GM21423 (cell line): ENCODE data around the gene NARS2.
"Not testable (repeated sequence)": the region's sequence is repeated elsewhere in the genome, so short reads cannot be mapped to it uniquely, and the experiment has no call there.

ENCODE experiments used
- ATAC-seq: cut with Tn5 transposase; IDR thresholded peaks from one replicate; pipeline ENCODE4 v1.9.1; 2021; ENCODE audit warnings: mild to moderate bottlenecking, moderate library complexity; ENCODE audit not compliant: unreplicated experiment

Gene NARS2, protein sequence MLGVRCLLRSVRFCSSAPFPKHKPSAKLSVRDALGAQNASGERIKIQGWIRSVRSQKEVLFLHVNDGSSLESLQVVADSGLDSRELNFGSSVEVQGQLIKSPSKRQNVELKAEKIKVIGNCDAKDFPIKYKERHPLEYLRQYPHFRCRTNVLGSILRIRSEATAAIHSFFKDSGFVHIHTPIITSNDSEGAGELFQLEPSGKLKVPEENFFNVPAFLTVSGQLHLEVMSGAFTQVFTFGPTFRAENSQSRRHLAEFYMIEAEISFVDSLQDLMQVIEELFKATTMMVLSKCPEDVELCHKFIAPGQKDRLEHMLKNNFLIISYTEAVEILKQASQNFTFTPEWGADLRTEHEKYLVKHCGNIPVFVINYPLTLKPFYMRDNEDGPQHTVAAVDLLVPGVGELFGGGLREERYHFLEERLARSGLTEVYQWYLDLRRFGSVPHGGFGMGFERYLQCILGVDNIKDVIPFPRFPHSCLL

DNA sequence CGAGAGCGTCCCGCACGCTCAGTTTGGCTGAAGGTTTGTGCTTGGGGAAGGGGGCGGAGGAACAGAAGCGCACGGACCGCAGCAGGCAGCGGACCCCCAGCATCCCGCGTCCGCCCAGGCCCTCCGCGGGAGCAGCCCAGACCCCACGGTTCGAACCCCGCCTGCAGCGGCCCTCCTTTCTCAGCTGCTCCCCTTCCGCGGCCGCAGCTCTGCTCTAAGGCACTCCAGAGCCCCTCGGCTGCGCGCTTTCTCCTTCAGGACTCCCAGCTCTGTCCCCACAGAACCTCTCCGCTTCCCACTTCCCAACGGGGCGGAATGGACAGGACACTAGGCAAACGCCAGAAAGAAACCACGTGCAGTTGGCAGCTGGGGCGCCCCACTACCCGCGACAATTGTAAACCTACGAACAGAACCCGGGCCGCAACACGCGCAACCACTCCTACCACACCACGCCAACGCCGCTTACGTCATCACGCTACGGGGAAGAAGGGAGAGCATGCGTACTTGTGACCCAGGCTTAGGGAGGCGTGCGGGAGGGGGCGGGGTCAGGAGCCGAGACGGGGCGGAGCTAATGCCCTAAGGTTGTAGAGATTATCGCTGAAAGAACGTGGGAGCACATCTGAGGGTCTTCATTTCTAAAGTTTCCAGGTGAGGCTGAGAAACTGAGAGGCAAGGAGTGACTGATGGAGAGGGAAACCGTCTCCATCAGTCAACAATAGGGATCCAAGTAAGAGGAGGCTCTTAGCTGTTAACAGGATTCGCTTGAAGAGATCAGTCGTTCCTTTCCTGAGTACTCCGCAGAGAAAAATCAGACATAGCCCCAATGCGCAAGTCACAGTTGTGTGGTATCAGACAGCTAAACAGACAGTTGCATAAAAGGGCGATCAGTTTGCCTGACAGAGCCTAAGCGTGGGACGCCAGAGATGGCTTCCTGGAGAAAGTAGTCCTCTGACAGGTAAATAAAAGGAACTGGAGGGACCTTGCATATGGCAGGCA, at the start of gene NARS2:
Gene NARS2 (minus strand): TSS at position 479 of the 996 bp plus-strand sequence. CDS start 376 bp downstream, at position 103.
- ATAC-seq, result peak; percentile 97

DNA sequence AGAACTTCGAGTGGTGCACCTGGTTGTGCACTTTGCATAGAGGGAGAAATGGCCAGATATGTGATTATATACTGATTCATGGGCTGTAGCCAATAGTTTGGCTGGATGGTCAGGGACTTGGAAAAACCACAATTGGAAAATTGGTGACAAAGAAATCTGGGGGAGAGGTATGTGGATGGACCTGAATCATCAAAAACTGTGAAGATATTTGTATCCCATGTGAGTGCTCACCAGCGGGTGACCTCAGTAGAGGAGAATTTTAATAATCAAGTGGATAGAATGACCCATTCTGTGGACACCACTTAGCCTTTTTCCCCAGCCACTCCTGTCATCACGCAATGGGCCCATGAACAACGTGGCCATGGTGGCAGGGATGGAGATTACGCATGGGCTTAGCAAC, 48.0 kb upstream of the NARS2 start:
- ATAC-seq, result no peak

- no peak for ATAC-seq
Measured at GRCh38 chr11:78620159-78620558, 45.5 kb upstream of the NARS2 start.

DNA sequence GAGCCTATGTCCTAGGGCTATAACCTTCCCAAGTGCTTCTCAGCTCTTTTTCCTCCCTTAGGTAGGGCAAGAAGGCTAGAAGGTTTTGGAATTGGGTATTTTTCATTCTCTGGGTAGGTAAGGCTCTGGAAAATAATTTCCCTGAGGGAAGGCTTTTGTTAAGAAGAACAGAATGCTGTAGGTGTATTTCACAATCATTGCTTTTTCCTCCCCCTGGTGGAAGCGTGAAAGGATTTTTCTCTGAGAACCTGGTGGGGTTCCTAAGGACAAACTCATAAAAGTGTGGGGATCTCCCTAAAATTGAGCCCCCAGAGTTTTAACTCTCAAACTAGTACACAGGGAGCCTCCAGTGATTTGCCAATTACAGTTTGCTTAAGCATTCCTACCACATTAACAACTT, 41.1 kb upstream of the NARS2 start:
- ATAC-seq, result no peak

DNA sequence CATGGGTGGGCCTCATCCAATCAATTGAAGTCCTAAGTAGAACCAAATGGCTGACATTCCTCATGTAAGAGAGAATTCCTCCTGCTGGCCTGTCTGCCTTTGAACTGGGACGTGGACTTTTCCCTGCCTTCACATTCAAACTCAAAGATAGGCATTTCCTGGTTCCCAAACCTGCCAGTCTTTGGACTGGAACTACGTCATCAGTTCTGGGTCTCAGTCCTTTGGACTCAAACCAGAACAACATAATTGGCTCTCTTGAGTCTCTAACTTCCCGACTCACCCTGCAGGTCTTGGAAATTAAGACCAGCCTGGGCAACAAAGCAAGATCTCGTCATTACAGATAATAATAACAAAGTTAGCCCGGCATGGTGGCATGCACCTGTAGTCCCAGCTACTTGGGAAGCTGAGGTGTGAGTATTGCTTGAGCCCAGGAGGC, 38.7 kb upstream of the NARS2 start:
- no peak for ATAC-seq

DNA sequence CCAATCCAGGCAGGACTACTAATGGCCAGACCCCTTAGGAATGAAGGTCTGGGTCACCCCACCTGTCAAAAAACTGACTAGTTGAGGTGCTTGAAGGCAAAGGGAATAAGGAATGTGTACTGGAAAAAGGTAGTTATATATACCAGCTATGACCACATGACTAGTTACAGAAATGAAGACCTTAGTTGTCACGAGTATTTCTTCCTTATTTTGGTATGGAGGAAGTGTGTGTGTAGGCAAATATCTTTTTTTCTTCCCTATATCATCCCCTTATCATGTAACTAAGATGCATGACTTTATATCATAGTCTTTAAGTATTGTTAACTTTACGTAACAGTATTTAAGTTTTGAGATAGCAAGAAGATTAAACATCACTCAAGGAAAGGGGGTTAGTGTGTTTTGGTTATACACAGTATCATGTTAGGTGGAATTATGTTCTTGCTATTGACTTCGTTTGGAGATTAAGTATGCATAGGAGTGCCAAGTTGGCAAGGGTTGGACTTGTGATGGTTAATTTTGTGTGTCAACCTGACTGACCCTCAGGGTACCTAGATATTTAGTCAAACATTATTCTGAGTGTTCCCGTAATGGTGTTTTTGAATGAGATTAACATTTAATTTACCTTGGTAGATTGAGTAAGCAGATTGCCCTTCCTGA, 38.2 kb upstream of the NARS2 start:
- ATAC-seq, result no peak

DNA sequence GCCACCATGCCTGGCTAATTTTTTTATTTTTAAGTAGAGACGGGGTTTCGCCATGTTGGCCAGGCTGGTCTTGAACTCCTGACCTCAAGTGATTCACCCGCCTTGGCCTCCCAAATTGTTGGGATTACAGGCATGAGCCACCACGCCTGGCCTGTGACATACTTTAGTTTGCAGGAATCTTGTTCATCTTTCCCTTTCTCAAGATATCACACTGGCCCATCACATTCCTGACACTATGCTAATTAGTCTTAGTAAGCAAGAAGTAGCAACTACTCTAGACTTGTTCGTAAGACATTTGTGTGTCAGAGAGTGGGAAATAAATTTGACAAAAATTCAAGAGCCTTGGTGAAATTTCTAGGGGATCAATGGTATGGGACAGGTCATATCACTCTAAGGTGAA, 34.7 kb upstream of the NARS2 start:
- ATAC-seq, result not testable (repeated sequence)

DNA sequence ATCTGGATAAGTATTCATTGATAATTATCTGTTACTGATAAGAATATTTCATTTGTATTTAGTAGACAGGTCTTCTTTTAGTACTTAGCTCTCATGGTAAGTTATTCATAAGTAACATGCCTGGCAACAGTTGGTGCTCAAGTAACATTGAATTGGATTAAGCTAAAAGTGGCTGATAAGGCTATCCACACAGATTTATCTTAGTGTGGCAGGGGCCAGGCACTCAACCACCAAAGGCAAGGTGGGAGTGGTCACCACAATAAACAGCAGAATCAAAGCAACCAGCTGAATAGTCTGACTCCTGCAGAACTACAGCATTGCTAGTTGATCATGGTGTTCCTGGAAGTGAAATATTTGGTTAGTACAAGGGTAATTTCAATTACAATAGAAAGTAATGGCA, 33.0 kb upstream of the NARS2 start:
- no peak for ATAC-seq

DNA sequence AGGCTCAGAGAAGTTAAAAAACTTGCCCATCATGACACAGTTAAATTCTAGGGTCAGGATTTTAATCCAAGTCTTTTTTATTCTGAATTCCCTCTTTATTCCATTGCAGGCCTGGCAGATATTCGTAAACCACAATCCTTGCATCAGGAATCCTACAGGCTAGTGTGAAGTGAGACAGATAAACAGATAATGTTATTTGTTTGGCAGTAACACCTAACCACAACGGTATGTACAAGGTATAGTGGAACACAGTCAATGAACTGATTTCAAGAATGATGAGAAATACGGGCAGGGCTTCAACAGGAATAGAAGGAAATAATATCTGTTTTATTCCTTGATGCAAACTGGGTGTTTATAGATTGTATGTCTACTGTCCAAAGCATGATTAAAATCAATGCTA, 32.0 kb upstream of the NARS2 start:
- ATAC-seq, result no peak

GRCh38 chr11:78605296-78605695, 30.6 kb upstream of the NARS2 start:
- ATAC-seq, result no peak

GRCh38 chr11:78603792-78604191, 29.1 kb upstream of the NARS2 start:
- no peak for ATAC-seq

- ATAC-seq, result not testable (repeated sequence)
Measured at GRCh38 chr11:78602771-78603170, 28.1 kb upstream of the NARS2 start.

GRCh38 chr11:78601066-78601465, 26.4 kb upstream of the NARS2 start:
- ATAC-seq, result not testable (repeated sequence)

GRCh38 chr11:78597579-78597978, 22.9 kb upstream of the NARS2 start:
- ATAC-seq, result not testable (repeated sequence)

GRCh38 chr11:78595436-78596130, 20.9 kb upstream of the NARS2 start:
- no peak for ATAC-seq

- no peak for ATAC-seq
Measured at GRCh38 chr11:78594814-78595213, 20.1 kb upstream of the NARS2 start.

- no peak for ATAC-seq
Measured at GRCh38 chr11:78588517-78588916, 13.9 kb upstream of the NARS2 start.

- no peak for ATAC-seq
Measured at GRCh38 chr11:78587446-78587845, 12.8 kb upstream of the NARS2 start.

- ATAC-seq, result no peak
Measured at GRCh38 chr11:78586452-78587046, 11.9 kb upstream of the NARS2 start.

GRCh38 chr11:78583889-78584288, 9.2 kb upstream of the NARS2 start:
- no peak for ATAC-seq
